Progenitor cell of endocrine pancreas (in vitro differentiated cells): ENCODE data around the gene DPH3. TPM values are rescaled to one million over a fixed set of nuclear protein-coding genes. Genes with fewer than 3 reads are reported as not detected.
A peak's percentile ranks its signal among the peaks of the same experiment; 100 is the strongest.
"Not testable (repeated sequence)": the region's sequence is repeated elsewhere in the genome, so short reads cannot be mapped to it uniquely, and the experiment has no call there.

ENCODE experiments used
- DNase-seq: peaks from one replicate; pipeline ENCODE4 v3.0.0; 2021; ENCODE audit warnings: low spot score; ENCODE audit not compliant: unreplicated experiment
- H3K27ac Mint-ChIP-seq: 2 replicates; pipeline ENCODE4 v1.8.0; 2021; ENCODE audit warnings: mild to moderate bottlenecking, moderate library complexity, mixed read lengths
- H3K27me3 Mint-ChIP-seq: 2 replicates; pipeline ENCODE4 v1.8.0; 2021; ENCODE audit warnings: mixed read lengths
- H3K36me3 Mint-ChIP-seq: 2 replicates; pipeline ENCODE4 v1.8.0; 2022; ENCODE audit warnings: mixed read lengths; ENCODE audit not compliant: insufficient read depth
- H3K4me1 Mint-ChIP-seq: 2 replicates; pipeline ENCODE4 v1.8.0; 2021; ENCODE audit warnings: low read depth, mixed read lengths
- H3K4me3 Mint-ChIP-seq: 2 replicates; pipeline ENCODE4 v1.8.0; 2021; ENCODE audit warnings: low read depth, mild to moderate bottlenecking, moderate library complexity, mixed read lengths
- H3K9me3 Mint-ChIP-seq: 2 replicates; pipeline ENCODE4 v1.8.0; 2021; ENCODE audit warnings: low read depth, mixed read lengths
- CTCF ChIP-seq: fragments of 200-600 bp; sonication (generic); IDR thresholded peaks from one replicate; pipeline ENCODE4 v1.5.0; 2021; ENCODE audit warnings: antibody characterized with exemption, mild to moderate bottlenecking; ENCODE audit not compliant: unreplicated experiment
- long read RNA-seq: library from polyadenylated mRNA; unstranded; transcript quantifications from one replicate; pipeline ENCODE4 v2.0.0, GENCODE V29; 2020
- total RNA-seq: library from RNA; stranded (reverse); gene quantifications from 2 replicates; pipeline ENCODE4 v1.2.1, GENCODE V29; 2021

DPH3 gene
- 25.1 and 27.8 TPM in 2 replicates for total RNA-seq
- long read RNA-seq, transcript DPH3-202 (2 exons, 3,052 nt): minor isoform, 42 of 144 reads
- long read RNA-seq, transcript DPH3-204 (3 exons, 3,131 nt): major isoform, 97 of 144 reads
- long read RNA-seq, partial matches to known transcripts: 0 of 144 reads
- long read RNA-seq, other reads (novel, unspliced or antisense): 5 of 144 reads

GRCh38 chr3:16264708-16265454 lies at the start of gene DPH3, which contains the start of gene OXNAD1:
TSS of gene DPH3 (minus strand) at chr3:16264943. CDS start at chr3:16264876, 67 bp downstream.
TSS of gene OXNAD1 (plus strand) at chr3:16265212. CDS start at chr3:16270953, 5,741 bp downstream.
- peaks cover 24% of the 10 kb centered on the region for H3K4me1 Mint-ChIP-seq
- peak within 1 kb of the TSS; percentile 95 for H3K27ac Mint-ChIP-seq
- no peaks in the 10 kb centered on the region for H3K9me3 Mint-ChIP-seq
- H3K36me3 Mint-ChIP-seq: no peaks in the 10 kb centered on the region
- no peaks in the 10 kb centered on the region for H3K27me3 Mint-ChIP-seq
- DNase-seq: peak; percentile 99
- H3K4me3 Mint-ChIP-seq: peak within 1 kb of the TSS; percentile 96
- TF ChIP-seq CTCF: no peak

DNA sequence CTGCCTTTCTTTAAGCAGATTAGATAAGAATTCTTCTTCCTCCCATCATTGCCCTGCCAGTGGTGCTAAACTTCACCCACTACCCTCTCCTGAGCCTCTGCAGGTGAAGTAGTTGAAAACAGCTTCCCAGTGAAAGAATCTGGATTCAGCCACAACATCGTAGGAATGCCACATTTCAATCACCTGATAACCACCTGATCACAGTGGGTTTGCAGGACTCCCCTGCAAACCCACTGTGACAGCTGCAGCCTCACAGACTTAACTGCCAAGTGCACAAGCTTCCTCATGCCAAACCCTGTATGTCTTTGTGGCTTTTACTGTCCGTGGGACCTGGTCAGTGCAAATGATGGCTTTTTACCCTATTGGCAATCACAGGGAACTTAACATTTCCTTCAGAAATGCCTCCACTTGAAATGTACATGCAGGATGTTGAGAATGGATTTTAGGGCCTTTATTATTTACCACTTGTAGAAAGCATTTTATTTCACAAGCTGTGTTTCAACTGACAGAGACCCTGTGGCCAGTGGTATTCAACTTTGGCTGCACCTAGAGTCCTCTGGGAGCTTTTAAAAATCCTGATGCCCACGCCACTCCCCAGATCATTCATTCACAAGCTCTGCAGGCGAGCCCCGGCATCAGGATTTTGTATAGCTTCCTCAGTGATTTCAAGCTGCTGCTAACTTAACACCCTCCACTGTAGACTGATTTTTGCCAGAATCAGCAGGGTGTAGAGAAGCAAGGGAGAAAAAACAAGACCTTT lies 49.3 kb upstream of the DPH3 start:
- Mint-ChIP-seq H3K27ac (no peak overlapping the region), H3K9me3 (no peaks in the 10 kb centered on the region), H3K36me3 (peaks cover 7% of the 10 kb centered on the region), H3K27me3 (no peaks in the 10 kb centered on the region), H3K4me1 (no peaks in the 10 kb centered on the region), H3K4me3 (no peak overlapping the region)
- DNase-seq: no peak
- no peak for TF ChIP-seq CTCF

DNA sequence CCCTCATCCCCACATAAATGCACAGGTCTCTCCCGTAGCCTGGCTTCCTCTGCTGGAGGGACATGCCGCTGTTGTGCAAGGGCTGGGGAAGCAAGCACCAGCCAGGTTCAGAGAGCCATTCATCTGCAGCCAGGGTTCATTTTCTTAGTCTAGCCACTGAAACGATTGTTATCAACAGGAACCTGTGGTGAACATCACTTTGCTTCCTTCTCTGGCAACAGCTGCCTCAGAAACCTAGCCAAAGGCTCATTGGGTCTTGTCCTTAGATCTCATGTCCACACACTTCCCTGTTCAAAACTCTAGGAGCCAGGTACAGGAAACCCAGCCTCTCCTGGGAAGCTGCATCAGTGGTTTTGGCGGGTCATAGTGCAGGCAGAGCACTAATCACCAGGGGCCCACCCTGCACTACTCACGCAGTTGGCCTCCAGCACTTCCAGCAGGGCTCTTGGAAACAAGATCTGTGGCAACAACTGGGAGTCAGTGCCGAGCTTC lies 47.3 kb upstream of the DPH3 start:
- H3K4me1 Mint-ChIP-seq: no peaks in the 10 kb centered on the region
- H3K9me3 Mint-ChIP-seq: no peaks in the 10 kb centered on the region
- H3K4me3 Mint-ChIP-seq: no peak overlapping the region

DNA sequence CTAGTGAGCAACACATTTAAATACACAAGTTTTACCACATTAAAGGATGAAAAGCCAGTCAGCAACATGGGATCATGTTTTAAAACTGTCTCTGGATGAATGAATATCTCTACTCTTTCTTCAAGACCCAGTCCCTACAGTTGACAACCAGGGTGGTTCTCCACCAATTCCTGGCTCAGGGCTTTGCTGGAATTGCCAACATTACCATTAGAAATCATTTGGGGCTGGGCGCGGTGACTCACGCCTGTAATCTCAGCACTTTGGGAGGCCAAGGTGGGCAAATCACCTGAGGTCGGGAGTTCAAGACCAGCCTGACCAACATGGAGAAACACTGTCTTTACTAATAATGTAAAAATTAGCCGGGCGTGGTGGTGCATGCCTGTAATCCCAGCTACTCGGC lies 45.7 kb upstream of the DPH3 start:
- not testable (repeated sequence) for H3K27me3 Mint-ChIP-seq, H3K4me1 Mint-ChIP-seq, H3K9me3 Mint-ChIP-seq, H3K4me3 Mint-ChIP-seq, DNase-seq, H3K36me3 Mint-ChIP-seq, H3K27ac Mint-ChIP-seq

More for the DNA sequence above, 47.3 kb upstream of the DPH3 start:
- no peak for TF ChIP-seq CTCF
- no peak for DNase-seq
- H3K36me3 Mint-ChIP-seq: peaks cover 6% of the 10 kb centered on the region
- H3K27me3 Mint-ChIP-seq: no peaks in the 10 kb centered on the region
- H3K27ac Mint-ChIP-seq: no peak overlapping the region

DNA sequence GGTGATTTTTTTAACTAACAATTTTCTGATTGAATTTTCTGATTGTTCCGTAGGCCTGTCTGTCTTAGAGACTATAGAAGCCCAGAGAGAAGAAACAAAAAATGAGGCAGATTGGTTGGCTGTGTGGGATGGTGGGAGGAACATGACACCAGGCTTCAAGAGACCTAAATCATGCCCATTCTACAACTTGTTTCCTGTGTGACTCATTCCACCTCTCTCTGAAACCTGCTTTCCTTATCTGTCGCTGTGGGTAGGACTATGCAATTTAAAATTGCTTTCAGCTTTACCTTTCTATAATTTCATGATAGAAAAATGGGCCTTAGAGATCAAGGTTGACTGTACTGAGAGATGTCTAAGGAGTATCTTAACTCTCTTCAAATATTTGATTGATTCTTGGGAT lies 44.8 kb upstream of the DPH3 start:
- no peak for DNase-seq
- H3K36me3 Mint-ChIP-seq: peaks cover 8% of the 10 kb centered on the region
- no peak overlapping the region for H3K27ac Mint-ChIP-seq
- TF ChIP-seq CTCF: no peak
- no peak overlapping the region for H3K4me3 Mint-ChIP-seq
- H3K9me3 Mint-ChIP-seq: no peaks in the 10 kb centered on the region
- no peaks in the 10 kb centered on the region for H3K27me3 Mint-ChIP-seq
- no peaks in the 10 kb centered on the region for H3K4me1 Mint-ChIP-seq
